VCaP (cell line): ENCODE data around the gene ESD.
A peak's percentile ranks its signal among the peaks of the same experiment; 100 is the strongest.

Experiments used
- H3K27ac ChIP-seq: fragments of 450-650 bp; 2 replicates; pipeline ENCODE4 v1.5.1; 2017
- CTCF ChIP-seq: fragments of 450-650 bp; conservative IDR thresholded peaks from 2 replicates; pipeline ENCODE4 v1.5.1; 2017; ENCODE audit warnings: mild to moderate bottlenecking, moderate library complexity

The ESD gene

DNA sequence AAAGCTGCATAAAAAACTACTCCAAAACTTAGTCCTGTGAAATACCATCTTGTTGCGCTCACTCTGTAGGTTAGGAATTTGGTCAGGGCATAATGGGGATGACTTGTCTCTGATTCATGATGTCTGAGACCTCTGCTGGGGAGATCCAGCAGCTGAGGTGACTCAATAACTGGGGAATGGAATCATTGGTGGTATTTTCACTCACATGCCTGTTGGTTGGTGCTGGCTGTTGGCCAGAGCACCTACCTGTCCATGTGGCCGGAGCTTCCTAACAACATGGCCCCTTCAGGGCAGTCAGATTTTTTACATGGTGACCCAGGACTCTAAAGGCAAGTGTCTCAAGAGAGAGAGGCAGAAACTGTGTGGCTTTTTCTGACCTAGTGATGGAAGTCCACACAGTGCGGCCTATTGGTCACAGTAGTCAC, 7.4 kb upstream of the ESD start:
- TF ChIP-seq CTCF = no peak
- no peak overlapping the region for H3K27ac ChIP-seq

DNA sequence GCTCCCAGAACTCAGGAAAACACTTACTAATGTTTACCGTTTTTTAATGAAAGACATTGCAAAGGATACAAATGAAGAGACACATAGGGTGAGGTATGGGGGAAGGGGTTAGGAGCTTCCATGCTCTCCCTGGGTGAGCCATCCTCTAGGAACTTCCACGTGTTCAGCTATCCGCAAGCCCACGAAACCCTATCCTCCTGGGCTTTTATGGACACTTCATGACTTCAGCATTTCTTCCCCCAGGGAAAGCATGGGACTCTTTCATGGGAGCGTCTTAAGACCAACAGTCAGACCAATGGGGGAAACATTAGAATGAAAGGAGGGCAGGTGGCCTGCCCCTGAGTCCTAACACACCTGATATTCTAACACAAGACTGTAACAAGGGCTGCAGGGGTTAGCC, 6.6 kb upstream of the ESD start:
- H3K27ac ChIP-seq = no peak overlapping the region
- TF ChIP-seq CTCF = no peak

- TF ChIP-seq CTCF = no peak
- no peak overlapping the region for H3K27ac ChIP-seq
Observed at GRCh38 chr13:46801858-46802257, 4.9 kb upstream of the ESD start.

DNA sequence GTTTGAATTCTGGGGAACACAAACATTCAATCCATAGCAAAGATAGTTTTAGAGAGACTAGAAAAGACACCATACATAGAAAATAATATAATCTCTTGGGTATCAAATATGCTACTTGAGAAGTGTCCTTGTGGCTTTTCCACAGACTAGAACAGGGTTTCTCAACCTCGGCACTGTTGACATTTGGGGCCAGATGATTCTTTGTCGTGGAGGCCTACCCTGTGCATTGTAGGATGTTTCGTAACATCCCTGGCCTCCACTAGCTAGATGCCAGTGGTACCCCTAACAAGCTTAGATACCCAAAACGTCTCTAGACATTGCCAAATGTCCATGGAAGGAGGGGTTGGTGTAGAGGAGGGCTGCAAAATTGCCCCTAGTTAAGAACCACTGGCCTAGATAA, 2.2 kb upstream of the ESD start:
- TF ChIP-seq CTCF = no peak
- H3K27ac ChIP-seq = no peak overlapping the region

DNA sequence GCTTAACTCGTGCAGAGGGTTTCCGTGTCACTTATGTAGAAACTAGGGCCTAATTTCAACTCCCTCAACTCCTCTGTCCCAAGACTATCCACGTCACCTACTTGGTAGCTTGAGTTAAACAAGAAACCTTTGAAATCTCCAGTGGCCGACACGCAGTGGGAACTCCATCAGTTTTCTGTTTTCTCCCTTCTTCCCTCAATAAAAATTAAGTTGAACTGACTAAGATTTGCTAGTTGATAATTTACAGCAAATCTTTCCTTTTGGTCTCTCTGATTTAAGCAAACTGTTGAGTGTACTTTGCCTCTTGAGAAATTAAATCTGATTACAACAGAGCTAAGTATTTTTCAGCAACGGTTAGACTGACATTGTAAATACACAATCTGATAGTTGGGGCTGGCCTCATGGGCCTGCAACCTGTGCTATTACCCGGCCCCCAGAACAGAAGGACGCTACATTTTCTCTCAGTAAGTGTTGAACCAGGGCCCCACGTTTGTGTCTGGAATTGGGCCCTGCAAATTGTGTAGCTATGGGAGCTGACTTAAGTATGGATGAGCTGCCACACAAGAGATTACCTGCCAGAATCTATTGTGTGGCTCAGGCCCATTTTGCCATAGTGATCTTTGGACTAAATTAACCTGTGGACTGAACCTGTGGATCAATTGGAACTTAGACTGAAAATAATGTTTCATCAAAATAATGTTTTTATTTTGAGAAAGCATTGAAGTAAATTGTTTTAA, 708 bp upstream of the ESD start:
- peak overlapping the region; percentile 92 for H3K27ac ChIP-seq
- TF ChIP-seq CTCF = no peak

DNA sequence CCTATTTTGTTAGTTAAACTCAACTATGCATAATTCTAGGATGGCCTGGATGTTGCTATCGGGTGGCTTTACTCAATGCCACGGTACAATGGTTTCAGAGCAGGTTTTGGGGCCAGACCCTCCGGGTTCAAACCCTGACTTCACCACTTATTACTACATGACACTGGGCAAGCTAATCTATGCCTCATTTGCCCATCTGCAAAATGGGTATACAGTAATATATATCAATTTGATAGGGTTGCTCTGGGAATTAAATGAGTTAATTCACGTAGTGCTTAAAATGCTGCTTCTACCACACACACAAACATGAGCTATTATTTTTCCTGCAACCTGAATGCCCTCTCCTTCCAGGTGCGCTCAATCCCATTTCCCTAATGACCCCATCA, 839 bp downstream of the ESD start:
- TF ChIP-seq CTCF = no peak
- H3K27ac ChIP-seq = peak overlapping the region; percentile 92

- no peak for TF ChIP-seq CTCF
Observed at GRCh38 chr13:46795321-46795720, 1.6 kb downstream of the ESD start.

More at GRCh38 chr13:46795321-46795720, 1.6 kb downstream of the ESD start:
- H3K27ac ChIP-seq = no peak overlapping the region
